Loucy (cell line): ENCODE data around the gene TUBB2A.

Experiments used
- EZH2phosphoT487 ChIP-seq: fragments of 200-600 bp; IDR thresholded peaks from 2 replicates; pipeline ENCODE4 v1.6.1; 2018; ENCODE audit warnings: antibody characterized with exemption, mild to moderate bottlenecking, moderate library complexity, borderline replicate concordance
- TF ChIP-seq, protein P1 (sequence below): fragments of 200-600 bp; sonication (generic); conservative IDR thresholded peaks from 2 replicates; pipeline ENCODE4 v1.5.1; 2014; ENCODE audit warnings: mild to moderate bottlenecking, antibody characterized with exemption, low read length

DNA sequence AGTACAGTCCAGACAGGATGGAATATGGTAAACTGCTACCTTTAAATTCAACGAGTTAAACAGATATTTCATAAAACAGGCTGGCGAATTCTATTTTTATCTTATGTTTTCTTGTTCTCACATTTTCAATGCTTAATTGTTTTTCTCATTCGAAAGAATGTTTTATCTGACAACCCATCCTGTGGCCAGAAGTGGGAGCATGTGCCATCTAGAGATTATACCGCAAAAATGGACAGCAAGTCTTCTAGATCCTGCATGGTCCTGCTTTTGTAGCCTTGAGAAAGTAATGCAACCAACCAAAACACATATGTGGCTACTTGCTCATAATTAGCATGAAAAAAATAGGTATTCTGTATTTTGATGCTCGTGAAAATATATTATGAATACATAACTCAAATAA lies 39.4 kb upstream of the TUBB2A start:
- TF ChIP-seq, protein P1, sequence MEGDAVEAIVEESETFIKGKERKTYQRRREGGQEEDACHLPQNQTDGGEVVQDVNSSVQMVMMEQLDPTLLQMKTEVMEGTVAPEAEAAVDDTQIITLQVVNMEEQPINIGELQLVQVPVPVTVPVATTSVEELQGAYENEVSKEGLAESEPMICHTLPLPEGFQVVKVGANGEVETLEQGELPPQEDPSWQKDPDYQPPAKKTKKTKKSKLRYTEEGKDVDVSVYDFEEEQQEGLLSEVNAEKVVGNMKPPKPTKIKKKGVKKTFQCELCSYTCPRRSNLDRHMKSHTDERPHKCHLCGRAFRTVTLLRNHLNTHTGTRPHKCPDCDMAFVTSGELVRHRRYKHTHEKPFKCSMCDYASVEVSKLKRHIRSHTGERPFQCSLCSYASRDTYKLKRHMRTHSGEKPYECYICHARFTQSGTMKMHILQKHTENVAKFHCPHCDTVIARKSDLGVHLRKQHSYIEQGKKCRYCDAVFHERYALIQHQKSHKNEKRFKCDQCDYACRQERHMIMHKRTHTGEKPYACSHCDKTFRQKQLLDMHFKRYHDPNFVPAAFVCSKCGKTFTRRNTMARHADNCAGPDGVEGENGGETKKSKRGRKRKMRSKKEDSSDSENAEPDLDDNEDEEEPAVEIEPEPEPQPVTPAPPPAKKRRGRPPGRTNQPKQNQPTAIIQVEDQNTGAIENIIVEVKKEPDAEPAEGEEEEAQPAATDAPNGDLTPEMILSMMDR: no peak
- TF ChIP-seq EZH2phosphoT487: no peak
